Measurements from ENCODE around the gene DCAF11.

DCAF11 gene

DNA sequence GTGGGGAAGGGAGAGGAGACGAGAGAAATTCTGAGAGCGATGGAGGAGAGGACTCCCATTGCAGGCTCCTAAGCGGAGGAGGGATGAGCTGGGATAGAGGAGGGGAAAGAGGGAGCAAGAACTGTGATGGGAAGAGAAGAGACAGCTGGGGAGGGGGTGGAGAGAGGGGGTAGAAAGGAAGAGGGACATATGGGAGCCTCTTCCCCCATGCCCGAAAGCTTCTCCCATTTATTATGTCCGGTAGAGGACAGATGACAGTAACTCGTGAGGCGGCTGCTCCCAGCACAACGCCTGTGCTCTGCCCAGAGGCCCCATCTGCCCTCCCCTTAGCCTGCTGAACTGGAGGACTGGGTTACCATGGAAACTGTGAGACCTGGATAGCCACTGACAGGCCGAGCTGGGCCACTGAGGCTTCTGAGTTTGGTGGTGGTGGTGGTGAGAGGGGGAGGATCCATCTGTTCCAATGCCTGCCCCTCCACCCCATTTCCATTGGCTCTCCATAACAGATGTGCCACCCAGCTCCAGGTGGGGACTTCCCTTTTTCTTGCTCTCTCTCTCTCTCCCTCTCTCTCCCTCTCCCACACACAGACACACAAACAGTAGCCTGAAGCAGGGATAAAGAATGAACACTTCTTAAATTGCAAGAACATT is 35.0 kb upstream of the DCAF11 start:
- no peak for DNase-seq

DNA sequence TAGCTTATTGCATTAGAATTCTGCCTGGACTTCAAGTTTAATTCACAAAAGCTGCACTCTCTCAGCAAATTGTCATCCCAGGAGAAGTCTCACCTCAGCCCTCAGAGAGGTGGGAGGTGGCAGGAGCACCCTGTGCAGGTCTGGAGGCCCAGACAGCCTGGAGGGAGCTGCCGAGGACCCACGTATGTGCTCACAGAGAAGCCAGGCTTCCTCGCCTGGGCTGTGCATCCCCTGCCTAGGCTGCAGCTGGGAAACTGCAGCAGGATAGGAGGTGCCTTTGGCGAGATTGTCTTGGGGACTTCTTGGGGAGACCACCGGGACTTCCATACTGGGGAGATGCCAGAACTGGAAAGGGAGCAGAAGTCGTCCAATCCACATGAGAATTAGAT is 34.4 kb upstream of the DCAF11 start:
- DNase-seq: no peak

DNA sequence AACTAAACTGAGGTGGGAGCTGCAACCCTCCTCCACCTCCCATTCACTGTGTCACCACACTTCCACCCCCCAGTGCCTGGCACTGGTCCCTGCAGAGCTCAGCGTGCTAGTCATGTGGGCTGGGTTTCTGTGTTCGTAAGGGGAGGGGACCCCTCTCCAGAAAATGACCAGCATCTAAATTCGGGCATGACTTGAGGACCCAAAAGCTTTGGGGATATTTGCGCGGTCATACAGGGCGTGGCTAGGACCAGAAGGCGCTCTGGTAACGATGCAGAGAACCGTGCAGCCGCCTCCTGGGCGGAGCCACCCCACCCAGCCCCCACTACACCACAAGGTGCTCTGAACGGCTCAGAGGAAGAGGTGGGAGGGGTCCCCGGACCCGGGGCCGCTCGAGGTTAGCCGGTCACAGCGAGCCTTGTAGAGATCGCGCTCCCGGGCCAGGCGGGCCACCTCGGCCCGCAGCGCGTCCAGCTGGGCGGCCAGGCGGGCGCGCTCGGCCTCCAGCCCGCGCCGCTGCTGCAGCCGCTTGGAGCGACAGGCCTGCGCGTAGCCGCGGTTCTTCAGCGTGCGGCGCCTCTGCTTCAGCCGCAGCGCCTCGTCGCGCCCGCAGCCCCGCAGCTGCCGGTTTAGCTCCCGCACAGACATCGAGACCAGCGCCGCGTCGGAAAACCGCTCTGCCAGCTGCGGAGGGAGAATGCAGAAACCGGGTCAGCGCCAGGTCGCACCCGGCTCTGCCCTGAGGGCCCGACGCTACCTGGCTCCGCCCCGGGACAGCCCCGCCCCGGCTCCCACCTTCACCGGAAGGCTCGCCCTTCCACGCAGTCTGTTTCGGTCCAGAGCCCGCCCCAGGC is 33.5 kb upstream of the DCAF11 start:
- peak; percentile 68 for DNase-seq

DNA sequence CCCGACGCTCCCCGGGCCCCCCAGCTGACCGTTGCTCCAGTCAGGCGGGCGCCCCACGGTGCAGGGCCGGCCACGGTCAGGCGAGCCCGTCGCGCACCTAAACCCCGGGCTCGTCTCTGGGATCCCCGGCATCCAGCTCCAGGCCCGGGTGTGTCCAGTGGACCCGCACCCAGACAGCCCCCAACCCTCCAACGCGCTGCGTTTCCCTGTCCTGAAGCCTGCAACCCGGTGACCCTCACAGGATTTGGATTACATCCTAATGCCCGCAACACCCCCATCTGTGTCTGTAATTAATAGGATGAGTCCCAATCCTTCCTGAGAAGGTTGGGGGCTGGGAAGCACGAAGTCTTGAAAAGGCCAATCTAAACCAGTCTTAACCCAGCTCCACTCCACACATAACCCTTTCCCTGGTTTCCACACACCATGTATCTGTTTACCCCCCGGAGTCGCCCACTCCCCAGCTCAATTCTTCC is 32.8 kb upstream of the DCAF11 start:
- no peak for DNase-seq

DNA sequence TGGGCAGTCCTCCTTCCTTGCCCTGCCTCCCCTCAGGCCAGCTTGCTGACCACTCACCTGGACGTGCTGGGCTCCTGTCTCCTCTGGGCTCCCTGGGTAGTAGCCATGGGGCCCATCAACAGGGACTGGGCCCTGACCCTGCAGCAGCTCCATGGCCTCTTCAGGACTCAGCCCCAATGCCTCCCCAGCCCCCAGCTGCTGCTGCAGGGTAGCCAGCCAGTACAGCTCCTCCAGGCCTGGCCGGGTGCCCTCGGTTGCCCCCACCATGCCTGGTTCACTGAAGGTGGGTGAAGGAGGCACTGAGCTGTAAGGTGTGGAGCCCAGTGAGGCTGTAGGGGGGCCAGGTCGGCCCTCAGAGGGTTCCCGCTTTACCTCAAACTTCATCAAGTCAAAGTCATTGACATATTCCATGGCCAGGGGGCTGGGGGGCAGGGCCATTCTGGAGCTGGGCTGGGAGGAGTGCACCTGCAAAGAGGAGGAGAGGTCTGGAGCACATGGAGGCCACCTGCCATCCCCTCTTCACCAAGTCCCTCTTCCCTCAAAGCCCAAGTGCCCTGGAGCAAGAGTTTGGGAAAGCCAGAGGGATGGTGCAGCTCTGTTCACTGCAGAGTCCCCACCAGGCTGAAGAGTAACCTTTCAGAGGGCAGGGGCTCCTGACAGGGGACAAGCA is 32.0 kb upstream of the DCAF11 start:
- no peak for DNase-seq

DNA sequence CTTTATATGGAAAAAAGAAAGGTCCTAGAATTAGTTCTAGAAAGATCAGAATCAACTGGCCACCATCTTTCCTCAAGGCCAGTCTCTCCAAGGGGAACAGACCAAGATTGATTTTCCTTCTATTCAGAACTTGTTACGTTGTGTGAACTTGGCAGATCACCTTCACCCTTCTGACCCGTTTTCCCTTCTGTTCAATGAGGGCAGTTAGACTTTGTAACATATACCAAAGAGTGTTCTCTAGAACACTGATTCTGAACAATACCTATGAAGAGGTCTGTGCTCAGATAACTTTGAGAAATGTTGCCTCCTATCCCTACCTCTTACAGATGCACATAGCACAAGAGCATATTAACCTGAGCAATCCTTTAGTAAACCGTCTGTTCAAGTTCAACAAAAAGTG is 31.1 kb upstream of the DCAF11 start:
- no peak for DNase-seq

DNA sequence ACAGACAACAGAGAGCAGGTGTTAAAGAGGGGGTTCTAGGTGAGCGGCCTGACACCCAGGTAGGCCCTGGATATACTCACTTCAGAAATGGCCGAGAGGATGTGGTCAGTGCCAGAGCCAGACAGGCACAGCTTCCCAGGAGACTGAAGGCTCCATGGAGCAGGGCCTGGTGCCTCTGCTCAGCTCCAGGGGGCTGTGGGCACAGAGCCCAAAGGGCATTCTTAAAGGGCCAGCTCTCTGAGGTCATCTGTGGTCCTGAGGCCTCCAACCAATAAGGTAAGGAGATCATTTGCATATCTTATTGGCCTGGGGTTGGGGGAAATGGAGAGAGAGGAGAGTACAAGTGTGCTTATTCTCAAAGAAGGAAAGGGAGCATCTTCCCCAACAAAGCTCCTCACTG is 30.1 kb upstream of the DCAF11 start:
- no peak for DNase-seq

DNA sequence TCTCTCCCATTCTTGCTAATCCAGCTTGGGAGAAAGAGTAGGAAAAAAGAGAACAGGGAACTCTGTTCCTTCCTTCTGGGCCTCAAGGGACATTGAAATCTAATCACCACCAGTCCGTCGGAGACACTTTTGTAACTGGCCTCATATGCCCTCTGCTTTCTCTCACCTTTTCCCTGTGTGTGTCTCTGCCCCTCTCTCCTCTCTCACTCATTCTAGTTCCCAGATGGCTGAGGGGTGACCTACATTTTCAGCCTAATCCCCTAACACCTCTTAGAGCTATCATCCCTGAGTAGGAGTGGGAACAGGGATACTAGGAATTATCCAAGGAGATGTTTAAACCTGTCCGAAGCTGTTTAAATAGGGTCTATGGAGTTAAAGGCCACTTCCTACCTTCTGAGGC is 29.4 kb upstream of the DCAF11 start:
- no peak for DNase-seq

DNA sequence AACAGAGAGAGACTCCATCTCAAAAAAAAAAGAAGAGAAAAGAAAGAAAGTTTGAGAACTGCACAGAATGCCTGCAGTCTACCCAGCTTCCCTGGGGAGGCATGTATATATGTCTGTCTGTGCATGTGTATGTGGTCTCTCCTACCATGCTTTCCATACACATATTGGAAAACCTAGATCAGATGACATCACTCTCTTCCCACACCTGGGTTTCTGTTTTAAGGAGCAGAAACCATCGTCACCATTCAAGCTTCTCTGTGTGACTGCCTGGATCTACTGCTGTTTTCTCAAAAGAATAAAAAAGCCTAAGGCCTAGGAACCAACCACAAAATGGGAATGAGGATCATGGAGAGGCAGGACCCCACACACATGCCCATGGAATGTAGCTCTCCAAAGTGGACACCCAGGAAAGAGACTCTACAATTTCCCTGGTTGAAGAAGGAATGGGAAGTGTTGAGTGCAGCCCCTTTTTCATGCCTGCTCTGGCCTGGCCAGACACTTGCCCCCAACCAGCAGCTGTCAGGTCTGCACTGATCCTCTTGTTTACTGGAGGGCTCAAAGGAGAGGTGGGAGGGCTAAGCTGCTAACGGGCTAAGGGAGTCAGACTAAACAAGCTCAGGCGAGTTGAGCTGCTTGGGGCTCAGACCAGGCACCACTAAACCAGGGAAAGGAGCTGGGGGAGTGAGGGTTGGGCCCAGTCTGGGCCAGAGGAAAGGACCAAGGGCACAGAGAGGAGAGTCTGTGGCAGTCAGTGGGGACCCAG is 28.2 kb upstream of the DCAF11 start:
- no peak for DNase-seq

DNA sequence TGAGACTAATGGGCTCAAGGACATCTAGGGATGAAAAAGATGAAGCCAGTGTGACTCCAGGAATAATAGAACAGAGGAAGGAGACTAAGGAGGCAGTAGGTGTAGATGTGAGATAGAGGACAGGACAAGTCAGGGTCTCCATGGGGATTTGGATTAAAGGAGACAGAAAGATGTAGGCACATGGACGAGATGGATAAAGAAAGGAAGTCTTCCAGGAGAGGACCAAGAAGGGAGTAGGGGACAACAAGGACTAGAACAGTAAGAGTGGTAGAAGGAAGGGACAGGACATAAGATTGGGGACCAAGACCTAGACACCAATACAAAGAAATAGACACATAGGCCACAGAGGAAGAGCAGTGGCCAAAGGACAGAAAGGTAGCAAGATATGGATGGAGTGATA is 27.6 kb upstream of the DCAF11 start:
- no peak for DNase-seq

DNA sequence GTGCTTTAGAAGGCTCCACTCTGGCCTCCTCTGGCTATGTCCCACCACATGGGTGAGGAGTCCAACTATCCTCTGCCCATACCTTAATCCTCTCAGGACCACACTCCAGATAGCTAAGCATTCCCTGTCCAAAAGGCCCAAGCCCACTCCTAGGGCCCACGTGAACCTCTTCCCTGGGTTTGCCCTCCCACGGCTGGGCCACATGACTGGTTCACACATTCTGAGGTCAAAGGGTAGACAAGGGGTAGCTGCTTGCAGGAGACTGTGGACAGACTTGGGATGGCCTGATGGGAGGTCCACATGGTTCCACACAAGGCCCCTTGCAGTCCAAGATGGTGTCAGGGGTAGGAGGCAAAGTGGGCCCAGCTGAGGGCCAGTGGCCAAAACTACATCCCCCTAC is 26.5 kb upstream of the DCAF11 start:
- DNase-seq: no peak

DNA sequence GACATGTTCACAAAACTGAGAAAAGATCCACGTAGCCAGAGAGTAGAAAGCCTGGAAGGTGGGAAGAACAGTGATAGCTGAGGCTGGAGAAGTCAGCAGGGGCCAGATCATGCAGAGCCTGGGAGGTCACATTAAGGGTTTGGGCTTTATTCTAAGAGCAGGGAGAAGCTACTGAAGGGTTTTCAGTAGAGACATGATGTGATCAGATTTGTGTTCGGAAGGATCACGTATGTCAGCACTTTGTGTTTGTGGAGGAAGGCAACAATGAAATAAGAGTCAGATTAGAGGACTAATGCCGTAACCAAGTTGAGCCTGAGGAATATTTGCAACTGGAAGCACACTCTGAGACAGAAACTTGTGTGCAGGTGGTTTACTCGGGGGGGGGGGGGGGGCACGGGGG is 24.7 kb upstream of the DCAF11 start:
- no peak for DNase-seq

DNA sequence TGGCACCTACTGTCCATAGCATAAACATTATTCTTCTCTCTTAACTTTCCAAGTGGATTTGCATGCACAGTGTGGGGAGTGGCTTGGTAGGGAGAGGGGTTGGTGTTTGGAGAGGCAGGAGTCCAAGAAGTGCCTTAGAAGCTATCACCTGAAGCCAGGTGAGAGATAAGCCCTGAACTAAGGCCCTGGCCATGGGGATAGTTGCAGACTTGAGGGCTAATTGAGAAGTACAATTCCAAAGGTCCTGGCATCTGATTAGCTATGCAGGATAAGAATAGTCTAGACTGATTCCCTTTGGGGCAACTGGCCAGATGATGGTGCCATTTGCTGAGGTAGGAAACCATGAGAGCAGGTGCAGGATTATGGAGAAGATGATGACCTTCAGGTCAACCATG is 22.5 kb upstream of the DCAF11 start:
- DNase-seq: no peak

DNA sequence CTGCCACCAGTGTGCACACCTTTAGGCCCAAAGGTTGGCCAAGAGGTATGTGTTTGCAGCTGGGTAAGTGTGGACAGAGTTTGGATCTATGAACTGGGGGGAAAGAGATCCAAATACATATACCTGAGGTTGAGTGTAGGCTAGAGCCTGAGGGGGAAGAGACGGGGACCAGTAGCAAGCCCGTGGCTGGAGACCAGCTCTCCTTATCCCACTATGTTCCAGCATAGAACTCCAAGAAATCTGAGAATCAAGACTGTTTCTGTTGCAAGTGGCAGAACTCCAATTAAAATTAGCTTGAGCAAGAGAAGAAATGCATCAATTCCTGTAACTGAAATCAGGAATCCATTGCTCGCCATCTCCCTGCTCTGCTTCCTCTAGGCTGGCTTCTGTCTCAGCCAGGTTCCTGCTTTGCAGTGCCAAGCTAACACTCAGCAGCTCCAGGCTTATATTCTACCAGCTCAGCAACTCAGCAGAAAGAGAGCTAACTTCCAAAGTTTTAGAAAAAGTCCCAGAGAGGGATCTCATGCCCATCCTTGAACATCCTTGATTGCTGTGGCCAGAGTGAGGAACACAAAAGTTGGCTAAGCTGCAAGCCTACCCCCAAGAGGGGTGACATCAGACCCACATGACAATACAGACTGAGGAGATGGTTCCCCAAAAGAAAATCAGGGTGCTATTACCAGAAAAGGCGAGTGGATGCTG is 21.9 kb upstream of the DCAF11 start:
- no peak for DNase-seq

DNA sequence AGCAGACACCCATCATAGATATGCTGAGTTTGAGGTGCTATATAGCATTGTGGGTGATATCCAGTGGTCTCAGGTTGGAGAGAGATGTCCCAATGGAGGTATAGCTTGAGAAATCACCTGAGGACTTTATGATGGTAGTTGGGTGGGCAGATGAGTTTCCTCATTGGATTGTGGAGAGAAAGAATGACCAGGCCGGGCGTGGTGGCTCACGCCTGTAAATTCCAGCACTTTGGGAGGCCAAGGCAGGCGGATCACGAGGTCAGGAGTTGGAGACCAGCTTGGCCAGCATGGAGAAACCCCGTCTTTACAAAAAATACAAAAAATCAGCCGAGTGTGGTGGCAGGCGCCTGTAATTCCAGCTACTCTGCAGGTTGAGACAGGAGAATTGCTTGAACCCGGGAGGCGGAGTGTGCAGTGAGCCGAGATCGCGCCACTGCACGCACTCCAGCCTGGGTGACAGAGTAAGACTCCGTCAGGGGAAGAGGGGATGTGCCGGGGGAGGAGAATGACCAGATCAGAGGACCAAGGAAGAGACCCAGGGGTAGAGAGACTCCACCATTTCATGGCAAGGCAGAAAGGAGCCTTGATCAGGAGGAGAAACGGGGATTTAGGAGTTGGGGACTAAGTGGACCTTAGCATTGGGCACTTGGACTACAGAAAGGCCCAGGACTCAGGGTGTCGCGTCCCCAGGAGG is 21.2 kb upstream of the DCAF11 start:
- no peak for DNase-seq

DNA sequence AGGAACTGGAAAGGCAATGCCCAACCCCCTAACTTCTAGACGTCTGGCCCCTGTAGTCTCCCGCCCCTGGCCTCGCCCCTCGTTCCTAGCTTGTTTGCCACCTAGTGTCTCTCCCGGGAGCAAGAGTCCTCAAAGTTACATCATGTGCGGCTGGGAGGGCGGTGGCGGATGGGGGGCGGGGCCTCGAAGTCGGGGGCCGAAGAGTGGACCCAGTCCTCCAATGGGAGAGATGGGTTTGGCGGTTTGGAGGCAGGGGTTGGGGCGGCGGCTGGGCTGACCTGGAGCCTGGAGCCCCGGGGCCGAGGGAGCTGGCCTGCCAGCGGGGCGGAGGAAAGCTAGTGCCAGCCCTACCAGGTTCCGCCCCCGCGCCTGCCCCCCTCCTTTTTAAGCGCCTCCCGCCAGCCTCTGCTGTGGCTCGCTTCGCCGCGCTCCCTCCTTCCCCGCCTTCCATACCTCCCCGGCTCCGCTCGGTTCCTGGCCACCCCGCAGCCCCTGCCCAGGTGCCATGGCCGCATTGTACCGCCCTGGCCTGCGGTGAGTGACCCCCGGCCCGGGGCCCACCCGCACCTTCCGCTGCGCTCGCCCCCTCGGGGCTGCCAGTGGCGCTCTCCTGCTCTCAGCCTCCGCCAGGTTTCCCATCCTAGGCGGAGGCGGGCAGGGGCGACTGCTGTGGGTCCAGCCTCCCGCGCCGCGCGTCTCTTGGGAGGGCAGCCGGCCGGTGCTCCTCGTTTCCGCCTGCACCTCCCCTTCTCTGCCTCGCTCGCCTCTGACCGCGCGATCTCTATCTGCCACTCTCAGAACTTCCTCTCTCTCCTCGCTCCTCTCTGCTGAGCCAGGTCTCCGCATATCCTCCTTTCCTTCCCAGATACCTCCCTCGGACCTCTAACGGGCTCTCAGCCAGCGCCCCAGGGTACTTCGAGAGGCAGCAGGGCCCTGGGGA is 20.4 kb upstream of the DCAF11 start, which contains the start of gene PCK2:
PCK2 (plus strand) TSS at position 411 of the 940 bp plus-strand sequence; CDS start at position 506, 95 bp downstream.
- DNase-seq: peak; percentile 92

DNA sequence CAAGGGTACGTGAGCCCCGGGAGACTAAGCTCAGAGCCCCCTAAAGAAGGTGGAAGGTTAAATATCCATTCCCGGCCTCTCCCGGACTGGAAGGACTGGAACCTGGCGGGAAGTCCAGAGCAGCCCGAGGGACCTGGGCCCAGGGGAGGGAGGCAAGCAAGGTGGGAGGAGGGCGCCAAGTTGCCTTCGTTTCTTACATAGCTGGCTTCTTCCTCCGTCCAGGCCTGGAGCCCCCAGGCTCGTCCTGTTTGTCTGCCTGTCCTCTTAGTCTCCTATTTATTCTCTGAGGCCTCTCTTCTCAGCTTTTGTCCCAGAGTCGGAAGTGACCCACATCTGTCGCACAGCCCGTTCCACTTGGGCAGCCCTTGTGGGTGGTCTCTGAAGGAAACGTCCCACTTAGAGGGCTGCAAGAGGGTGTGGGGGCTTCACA is 19.7 kb upstream of the DCAF11 start:
- no peak for DNase-seq

DNA sequence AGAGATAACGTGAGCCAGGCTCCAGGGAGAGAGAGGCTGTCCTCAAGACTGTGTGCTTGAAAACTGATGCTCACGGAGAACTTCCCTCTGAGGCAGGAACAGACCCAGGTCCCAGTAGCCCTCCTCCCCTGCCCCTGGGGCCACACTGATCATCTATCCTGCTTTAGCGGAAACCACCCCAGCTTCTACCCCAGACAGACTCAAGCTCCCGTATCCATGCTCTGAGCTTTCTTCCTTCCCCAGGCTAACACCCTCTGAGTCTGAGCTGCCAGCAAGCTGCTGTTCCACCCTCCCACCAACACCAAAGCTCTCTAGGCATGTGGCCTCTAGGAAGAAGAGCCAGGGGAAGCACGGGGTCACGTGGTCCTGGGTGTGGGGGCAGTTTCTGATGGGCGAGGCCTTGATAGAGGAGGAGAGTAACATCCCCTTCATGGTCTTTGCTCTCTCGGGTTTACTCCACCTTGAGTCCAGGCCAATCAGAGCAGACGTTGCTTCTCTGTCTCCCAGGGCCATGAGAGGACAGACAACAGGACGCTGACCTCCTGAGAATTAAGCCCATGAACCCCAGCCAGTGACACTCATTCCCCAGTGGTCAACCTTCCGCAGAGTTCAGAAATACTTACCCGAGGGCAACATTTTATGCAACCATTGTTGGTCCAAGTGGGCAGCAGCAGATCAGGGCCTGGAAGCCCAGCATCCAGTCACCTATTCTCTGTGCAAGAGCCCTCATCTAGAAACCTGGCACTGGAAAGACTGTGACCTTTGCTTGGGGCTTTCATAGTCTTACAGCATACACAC is 19.1 kb upstream of the DCAF11 start:
- DNase-seq: peak; percentile 72

DNA sequence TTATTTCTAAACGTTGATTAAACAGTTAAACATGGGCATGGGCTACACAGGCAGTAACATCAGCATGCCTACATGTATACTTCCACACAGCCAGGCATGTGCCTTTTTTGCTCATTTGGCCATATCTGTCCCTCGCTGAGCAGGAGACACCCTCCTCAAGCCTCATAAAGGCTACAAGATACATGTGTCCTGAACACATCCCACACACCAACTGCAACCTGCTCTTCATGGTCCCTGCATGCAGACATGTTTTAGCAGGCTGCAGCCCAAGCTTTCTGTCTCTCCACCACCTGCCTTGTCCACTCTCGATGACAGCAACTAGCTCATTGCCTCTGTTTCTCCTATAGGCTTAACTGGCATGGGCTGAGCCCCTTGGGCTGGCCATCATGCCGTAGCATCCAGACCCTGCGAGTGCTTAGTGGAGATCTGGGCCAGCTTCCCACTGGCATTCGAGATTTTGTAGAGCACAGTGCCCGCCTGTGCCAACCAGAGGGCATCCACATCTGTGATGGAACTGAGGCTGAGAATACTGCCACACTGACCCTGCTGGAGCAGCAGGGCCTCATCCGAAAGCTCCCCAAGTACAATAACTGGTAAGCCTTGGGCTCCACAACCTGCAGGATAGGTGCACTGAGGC is 17.9 kb upstream of the DCAF11 start:
- DNase-seq: no peak

Data from stimulated activated CD4-positive, alpha-beta T cell treated with anti-CD3 and anti-CD28 coated beads, Interleukin-1b, Interleukin-23, amount 100 ng/mL, for 48 hours (primary cell).